22Rv1 (cell line): ENCODE data around the gene ANKRD65.

Experiments
- H3K27ac ChIP-seq: fragments of 450-650 bp; 2 replicates; pipeline ENCODE4 v1.5.1; 2017
- ZFX ChIP-seq: fragments of 450-650 bp; IDR thresholded peaks from 2 replicates; pipeline ENCODE4 v1.6.1; 2017; ENCODE audit warnings: antibody characterized with exemption, borderline replicate concordance
- TF ChIP-seq, protein P1 (sequence below): fragments of 450-650 bp; IDR thresholded peaks from 2 replicates; pipeline ENCODE4 v1.5.1; 2017; ENCODE audit warnings: mild to moderate bottlenecking

The ANKRD65 gene

DNA sequence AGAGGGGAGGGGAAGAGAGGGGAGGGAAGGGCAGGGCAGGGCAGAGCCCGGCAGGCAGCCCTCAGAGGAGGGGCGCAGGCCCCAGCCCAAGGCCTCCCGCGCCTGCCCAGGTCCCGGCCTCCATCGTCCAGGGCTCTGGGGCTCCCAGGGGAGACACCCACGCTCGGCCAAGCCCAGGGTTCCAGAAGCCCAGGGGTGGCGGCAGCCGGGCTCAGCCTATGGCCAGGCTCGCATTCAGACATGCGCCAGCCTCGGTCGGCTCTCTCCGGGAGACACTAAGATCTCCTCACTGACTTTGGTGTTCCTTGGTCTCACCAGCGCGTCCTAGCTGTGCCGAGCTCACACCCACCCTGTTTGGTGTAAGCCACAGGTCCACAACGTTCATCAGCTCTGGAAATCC lies 7.1 kb upstream of the ANKRD65 start:
- no peak overlapping the region for H3K27ac ChIP-seq
- no peak for TF ChIP-seq ZFX
- TF ChIP-seq, protein P1, sequence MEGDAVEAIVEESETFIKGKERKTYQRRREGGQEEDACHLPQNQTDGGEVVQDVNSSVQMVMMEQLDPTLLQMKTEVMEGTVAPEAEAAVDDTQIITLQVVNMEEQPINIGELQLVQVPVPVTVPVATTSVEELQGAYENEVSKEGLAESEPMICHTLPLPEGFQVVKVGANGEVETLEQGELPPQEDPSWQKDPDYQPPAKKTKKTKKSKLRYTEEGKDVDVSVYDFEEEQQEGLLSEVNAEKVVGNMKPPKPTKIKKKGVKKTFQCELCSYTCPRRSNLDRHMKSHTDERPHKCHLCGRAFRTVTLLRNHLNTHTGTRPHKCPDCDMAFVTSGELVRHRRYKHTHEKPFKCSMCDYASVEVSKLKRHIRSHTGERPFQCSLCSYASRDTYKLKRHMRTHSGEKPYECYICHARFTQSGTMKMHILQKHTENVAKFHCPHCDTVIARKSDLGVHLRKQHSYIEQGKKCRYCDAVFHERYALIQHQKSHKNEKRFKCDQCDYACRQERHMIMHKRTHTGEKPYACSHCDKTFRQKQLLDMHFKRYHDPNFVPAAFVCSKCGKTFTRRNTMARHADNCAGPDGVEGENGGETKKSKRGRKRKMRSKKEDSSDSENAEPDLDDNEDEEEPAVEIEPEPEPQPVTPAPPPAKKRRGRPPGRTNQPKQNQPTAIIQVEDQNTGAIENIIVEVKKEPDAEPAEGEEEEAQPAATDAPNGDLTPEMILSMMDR, result no peak

DNA sequence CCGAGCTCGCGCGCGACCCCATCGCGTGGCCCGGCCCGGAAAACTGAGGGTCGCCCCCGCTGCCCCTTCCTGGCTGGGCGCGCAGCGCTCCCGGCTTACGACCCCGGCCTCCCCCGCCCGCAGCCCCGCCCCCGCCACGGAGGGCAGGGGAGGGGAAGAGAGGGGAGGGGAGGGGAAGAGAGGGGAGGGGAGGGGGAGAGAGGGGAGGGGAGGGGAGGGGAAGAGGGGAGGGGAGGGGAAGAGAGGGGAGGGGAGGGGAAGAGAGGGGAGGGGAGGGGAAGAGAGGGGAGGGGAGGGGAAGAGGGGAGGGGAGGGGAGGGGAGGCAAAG lies 6.7 kb upstream of the ANKRD65 start:
- H3K27ac ChIP-seq, result no peak overlapping the region
- TF ChIP-seq, protein P1, result no peak
- TF ChIP-seq ZFX, result no peak

DNA sequence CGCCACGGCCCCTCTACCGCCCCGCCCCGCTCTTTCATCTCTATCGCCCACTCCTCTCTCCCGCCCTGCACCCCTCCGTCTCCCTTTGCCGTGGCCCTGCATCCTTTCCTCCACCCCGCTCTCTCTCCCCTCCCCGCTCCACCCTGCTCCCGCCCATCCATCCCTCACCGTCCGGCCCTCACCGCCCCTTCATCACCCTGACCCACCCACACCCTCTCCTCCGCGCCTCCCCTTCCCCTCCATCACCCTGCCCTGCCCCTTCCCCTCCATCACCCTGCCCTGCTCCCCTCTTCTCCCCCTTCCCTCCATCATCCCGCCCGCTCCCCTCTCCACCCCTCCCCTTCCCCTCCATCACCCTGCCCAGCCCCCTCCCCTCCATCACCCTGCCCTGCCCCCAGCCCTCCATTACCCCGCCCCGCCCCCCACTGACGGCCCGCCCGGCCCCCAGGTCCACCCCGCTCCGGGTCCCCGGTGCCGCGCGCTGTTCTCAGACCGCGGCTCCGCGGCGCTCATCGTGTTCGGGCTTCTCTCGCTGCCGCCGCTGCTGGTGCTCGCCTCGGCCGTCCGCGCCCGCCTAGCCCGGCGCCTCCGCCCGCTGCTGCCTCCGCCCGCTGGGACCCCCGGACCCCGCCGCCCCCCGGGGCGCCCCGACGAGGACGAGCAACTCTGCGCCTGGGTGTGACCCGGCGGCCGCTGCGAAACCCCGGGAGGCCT lies 6.2 kb upstream of the ANKRD65 start:
- TF ChIP-seq, protein P1, result no peak
- no peak for TF ChIP-seq ZFX
- H3K27ac ChIP-seq, result no peak overlapping the region

DNA sequence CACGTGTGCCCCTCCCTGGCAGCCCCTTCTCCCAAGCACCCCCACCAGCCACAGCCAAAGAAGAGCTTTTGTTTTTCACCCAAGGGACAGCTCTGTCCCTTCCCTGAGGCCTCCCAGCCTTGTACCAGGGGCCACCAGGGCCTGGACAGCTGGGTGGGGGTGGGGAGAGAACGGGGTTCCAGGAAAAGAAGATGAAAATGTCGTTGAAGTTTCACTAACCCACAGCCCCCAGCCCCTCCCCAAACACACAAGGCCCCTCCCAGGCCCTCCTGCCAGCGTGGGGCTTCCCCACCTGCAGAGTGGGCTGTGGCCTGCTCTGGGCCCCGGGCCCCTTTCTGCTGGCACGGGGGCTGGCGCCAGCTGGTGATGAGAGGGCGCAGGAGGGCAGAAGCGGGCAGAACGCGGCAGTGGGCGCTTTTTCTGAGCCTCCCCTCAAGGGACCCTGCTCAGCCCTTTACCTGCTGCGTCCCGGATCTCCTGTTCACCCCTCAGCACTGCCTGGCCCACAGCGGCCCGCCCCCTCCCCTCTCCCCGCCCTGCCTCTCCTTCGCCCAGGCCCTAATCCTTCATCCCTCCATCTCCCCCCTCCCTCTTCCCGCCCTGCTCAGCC lies 5.5 kb upstream of the ANKRD65 start:
- no peak overlapping the region for H3K27ac ChIP-seq
- no peak for TF ChIP-seq ZFX
- TF ChIP-seq, protein P1, result no peak

DNA sequence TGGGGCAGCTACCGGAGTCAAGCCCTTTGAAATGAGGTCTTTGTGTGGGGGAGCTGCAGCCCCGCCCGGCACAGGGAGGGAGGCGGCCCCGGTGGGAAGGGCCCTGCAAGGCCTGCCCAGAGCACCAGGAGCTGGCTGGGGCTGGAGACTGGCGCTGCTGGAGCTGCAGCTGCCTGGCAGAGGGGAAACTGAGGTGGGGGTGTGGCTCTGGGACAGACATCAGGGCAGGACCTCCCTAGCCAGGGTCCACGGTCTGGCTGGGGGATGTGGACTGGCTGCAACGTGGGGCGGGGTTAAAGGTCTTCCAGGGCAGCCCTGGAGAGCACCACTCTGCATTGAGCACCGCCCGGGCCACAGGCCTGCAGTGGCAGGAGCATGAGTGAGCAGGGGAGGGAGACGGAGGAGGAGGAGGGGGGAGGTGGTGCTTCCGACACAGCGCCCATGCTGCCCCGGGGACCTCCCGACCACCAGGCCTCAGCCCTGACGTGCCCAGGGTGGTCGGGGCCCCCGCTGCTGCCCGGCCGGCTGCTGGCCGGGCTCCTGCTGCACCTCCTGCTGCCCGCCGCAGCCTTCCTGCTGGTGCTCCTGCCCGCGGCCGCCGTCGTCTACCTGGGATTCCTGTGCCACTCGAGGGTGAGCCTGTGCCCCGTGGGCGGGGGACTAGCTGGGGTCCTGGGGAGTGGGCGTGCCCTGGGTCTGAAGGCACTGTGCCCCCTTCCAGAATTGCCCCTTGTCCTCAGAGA lies 4.8 kb upstream of the ANKRD65 start:
- TF ChIP-seq, protein P1, result no peak
- TF ChIP-seq ZFX, result no peak
- H3K27ac ChIP-seq, result no peak overlapping the region

DNA sequence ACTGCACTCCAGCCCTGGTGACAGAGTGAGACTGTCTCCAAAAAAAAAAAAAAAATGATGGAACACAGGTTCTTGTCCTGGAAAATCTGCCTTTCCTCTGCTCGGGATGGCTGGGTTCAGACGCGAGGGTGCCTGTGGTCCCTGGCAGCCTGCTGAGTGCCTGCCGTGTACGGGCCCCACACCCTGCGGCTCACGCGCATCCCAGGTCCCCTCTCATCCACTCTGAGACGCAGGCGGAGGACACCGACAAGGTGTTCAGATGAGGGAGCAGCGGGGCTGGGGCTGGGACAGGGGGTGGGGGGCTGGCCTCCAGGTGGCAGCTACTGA lies 4.3 kb upstream of the ANKRD65 start:
- no peak for TF ChIP-seq ZFX
- TF ChIP-seq, protein P1, result no peak
- no peak overlapping the region for H3K27ac ChIP-seq

DNA sequence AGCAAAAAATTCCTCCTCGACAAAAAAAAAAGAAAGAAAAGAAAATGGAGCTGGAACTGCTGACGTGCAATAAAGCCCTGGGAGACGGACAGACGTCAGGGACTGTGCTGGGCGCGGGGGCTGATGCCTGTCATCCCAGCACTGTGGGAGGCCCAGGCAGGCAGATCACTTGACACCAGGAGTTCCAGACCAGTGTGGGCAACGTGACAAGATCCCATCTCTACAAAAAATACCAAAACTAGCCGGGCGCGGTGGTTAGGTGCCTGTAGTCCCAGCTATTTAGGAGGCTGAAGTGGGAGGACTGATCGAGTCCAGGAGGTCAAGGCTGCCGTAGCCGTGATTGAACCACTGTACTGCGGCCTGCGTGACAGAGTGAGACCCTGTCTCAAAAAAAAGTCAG lies 3.6 kb upstream of the ANKRD65 start:
- no peak overlapping the region for H3K27ac ChIP-seq
- TF ChIP-seq, protein P1, result no peak
